Sciatic nerve (tissue), 2 donors: ENCODE data around the gene ATXN7L1. TPM values are rescaled to one million over a fixed set of nuclear protein-coding genes. Genes with fewer than 3 reads are reported as not detected.

Experiments used
- ATAC-seq: fragments of 200-7000 bp; cut with Tn5 transposase; one replicate; pipeline ENCODE4 v1.9.1; 2020; ENCODE audit warnings: mild to moderate bottlenecking, moderate library complexity
- DNase-seq: peaks from one replicate; pipeline ENCODE4 v3.0.0-alpha.2; 2020; ENCODE audit warnings: low spot score
- intact Hi-C: fragments of 100-400 bp; cut with DNase I; formaldehyde crosslinking; loops from one replicate; pipeline ENCODE4 v1.14.2; 2022
- total RNA-seq: library from RNA; stranded (reverse); fragmentation: NEBNext Ultra II Directional; extraction: Animal tissue kit (Norgen Biotek cat#: 25700); gene quantifications from one replicate; pipeline ENCODE4 v1.2.1, GENCODE V29; 2021
- donor health status: DM: no; HTN: no; CAD: no.
- donor health status: DM: no; HTN: no; CAD: no.

ATXN7L1 gene
- total RNA-seq, 1 donor from 2014 or later: 22.3 TPM

DNA sequence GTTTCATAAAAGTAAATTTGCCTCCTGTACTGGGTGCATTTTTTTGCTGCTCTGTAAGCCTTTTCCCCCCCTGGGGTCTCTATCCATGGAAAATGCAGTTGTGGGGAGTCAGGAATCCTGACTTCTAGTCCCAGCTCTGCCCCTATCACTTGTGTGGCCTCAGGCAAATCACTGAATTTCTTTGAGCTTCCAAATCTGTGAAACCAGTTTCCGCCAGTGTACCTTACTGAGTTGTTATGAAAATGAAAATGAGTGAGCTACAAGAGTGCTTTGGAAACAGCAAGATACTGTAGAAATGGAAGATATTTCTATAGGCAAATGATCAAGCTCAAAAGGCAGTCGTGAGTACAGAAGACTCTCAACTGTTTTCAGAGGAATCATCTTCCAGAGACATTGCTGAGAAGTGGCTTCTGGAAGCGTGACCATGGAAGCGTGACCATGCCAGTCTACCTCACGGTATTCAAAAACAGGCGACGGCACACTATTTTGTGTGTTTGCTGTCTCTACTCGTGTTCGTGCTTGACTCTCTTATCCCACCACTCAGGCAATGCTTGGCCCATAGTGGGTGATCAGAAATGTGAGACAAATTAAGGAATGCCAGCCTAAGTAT, 107.4 kb downstream of the ATXN7L1 start:
- DNase-seq: no peak
- intact Hi-C loops: no loop called here
- no peak for ATAC-seq

DNA sequence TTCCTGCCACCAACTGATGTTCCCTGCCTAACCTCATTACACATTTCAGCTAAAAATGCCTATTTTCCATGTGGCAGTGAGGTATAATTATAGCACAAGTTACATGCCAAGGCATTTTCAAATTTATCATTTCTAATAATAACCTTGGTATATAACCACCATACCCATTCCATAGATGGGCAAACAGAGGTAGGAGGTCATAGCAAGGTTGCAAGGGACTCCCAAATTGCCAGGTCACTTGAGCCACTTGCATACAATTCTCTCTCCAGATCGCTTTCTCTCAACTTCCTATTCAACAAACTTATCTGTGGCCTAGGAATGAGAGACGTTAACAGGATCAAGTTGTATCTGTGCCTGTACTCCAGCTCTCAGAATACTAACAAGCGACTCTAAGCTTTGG, 108.3 kb downstream of the ATXN7L1 start:
- DNase-seq: no peak
- no peak for ATAC-seq
- intact Hi-C loops: no loop called here

DNA sequence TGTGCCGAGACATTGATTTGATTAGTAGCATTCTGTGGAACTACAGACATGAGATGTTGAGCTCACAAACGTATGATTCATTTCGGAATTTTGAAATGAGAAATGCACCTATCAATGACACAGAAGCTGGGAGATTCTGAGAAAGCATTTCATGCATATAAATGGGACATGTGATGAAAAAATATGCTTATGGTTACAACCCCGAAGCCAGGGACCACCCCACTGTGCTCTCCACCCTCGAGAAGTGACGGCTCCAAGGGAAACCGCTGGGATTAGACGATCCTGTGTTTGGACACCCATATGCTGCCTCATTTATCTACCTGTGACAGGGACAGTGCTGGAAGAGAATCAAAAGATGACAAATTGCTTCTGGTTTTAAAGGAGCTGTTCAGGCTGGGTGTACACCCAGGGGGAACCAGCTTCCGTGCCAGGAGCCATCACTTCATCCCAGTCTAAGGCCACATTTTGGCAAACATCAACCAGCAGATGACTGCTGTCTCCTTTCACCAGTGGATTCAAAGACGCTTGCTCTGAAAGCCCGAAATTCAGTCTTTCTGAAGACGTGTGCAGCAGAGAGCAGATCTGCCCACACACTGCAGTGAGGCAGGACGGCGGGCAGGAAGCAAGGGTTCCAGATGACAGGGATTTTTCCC, 109.9 kb downstream of the ATXN7L1 start:
- no peak for DNase-seq
- ATAC-seq: no peak
- intact Hi-C loops: no loop called here

DNA sequence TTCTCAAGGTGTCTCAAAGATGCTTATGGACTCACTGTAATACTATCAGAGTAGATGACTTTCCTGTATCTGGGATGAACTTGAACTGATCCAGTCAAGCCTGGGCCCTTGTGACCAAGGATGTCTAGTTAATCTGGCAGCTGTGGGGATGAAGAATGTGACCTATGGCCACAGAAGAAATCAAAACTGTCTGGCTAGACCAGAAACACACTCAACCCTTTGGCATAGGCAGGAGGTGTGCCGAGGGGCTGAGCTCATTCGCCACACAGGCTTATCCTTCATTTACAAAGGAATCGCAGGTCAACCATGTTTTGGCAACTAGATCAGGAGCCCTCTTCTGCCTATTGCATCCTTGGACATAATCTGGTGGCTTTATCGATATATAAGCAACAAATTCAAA, 110.6 kb downstream of the ATXN7L1 start:
- no peak for DNase-seq
- intact Hi-C loops: no loop called here
- ATAC-seq: no peak

DNA sequence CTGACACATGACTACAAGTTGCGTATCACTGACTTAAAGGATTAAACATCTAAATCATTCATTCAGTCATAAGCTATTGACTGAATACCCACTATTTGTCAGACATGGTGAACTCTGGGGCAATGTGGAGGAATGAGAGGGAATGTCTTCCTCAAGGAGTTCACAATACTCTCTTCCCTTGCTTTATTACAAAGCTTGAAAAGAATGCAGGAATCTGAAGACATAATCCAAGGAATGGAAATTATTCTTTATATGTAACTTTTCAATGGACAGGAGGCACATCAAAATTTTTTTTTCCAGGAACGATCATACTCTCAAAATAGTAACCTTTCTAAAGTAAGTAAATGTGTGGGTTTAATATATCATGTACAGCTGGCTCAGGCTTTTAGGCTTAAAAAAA, 111.9 kb downstream of the ATXN7L1 start:
- intact Hi-C loops: loop anchor here (5.0 kb wide), 1 partner anchor 273 kb away; no protein-coding TSS in a partner anchor
- no peak for ATAC-seq

DNA sequence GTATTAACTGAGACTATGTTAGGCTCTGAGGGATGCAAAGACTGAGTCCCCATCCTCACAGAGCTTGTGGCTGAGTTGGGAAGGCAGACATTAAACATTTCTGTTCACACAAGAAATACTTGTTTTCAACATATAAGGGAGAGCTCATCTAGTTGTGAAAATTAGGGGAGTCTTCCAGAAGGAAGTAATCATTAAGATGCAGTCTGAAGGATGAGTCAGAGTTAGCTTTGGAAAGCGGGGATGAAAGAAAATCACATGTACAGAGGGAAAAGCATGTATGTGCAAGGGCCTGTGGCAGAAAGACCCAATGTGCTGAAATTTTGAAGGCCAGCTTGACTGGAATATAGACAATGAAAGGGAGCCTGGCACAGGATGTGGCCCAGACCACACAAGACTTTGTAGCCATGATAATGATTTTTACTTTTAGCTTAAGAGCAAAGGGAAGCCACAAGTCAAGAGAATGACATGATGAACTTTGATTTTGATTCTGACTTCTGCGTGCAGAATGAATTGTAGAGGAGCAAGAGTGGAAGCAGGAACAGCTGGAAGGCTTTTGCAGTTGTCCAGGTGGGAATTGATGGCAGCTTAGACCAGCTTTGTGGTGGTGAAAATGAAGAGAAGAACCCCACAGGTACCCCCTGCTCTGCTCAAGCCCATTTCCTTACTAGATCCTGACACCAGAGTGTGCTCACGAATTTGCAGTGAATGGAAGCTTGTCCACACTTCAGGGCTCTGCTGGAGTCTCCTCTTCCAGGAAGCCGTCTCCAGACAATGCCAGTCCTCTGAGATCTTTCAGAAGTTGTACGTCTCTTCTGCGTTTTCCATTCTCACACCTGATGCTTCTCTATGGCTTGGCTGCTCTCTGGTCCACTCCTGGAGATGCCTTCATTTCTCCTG, 115.6 kb downstream of the ATXN7L1 start:
- intact Hi-C loops: loop anchor here (5.0 kb wide), 1 partner anchor 277 kb away; no protein-coding TSS in a partner anchor
- DNase-seq: no peak
- ATAC-seq: peak; percentile 10

More for the DNA sequence above, 111.9 kb downstream of the ATXN7L1 start:
- no peak for DNase-seq

DNA sequence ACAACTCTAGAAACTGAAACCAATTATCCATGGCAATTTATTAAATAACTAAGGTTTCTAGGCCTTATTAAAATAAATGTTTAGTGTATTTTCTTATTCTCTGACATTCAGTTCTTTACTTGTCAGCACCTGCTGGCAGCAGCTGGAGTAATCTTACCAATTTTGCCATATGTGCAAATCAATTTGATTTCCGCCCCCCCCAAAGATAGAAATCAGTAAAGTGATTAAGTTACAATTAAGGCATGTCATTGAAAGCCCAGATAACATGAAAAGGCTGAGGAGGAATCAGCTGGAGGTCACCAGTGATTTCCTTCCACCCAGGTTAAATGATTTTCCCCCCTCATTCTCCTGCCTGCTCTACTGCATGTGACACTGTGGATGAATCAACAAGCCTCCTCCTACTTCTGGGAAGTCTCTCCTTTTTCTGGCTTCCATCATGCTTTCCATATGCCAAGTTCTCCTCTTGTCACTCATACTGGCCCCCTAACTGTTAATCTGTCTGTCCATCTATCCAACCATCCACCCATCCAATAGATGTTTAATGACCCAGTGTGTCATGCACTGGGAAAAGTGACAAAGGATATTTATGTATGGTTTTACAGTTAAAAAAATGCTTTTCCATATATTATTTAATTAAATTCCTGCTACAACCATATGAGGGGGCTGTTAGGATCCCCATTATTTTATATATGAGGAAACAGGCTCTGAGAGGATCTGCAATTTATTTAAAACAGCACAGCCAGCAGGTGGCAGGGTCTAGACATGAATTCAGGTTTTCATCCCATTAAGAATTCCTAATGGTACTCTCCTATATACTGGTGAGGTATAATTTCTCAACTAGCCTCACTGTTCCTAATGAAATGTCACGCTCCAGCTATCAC, 116.5 kb downstream of the ATXN7L1 start:
- DNase-seq (peak; percentile 70), ATAC-seq (peak; percentile 83)
- intact Hi-C loops: loop anchor here (5.0 kb wide), 1 partner anchor 277 kb away; no protein-coding TSS in a partner anchor

DNA sequence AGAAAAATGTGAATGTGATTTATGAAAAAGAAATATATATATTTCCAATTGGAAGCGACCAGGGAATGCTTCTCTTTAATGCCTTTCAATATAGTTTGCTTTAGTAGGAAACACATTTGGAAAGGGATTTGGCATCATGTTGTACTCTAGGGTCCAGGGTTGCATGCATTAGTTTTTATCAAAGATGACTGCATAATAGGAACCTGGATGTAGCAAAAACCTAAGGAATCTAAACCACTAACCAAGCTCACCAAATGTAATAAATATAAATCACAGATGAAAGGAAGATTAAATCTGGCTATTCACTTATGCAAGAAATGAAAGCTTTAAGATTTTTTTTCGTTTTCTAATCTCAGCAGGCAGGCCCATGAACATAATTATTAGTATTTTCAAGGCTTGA, 120.0 kb downstream of the ATXN7L1 start:
- intact Hi-C loops: no loop called here
- ATAC-seq: no peak
- no peak for DNase-seq

DNA sequence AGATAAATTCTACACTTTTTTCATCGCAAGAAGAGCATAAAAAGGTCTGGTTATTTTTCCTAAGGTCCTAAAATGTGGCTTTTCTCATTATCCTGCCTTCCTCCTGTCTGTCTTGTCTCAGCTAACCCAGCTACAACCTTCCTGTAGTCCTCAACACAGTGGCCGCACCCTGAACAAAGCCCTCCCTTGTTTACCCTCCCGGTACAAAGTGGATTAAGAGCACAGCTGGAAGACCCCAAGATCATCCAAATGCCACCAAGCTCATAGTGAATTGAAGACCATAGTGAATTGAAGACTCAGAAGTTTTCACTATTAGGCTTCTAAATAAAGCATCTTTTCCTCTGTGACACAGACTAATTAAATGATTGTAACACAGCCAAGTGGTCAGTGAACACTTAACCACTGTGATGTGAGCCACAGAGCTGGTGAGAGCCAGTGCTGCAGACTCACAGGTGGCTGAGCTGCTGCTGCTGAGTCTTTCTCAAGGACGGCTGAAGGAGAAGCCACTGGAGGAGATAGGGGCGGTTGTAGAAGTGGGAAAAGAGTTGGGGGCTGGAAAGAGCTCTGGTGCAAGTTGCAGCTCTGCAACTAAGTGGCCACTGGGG, 123.6 kb downstream of the ATXN7L1 start:
- DNase-seq (no peak), ATAC-seq (no peak)
- intact Hi-C loops: no loop called here

DNA sequence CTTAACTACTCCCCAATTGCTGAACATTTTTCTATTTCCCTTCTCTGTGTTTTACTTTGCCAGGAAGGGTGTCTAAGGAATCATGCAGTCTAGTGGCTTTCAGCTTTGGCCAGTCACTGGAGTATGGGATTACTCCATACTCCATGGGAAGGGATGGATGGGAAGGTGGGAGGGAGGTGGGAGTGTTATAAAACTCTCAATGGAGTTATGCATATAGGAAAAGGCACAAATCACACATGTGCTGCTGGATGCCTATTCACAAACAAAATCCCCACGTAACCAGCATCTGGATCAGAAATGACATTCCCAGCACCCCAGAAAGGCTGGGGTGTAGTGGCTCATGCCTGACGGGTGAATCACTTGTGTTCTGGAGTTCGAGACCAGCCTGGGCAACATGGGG, 125.3 kb downstream of the ATXN7L1 start:
- DNase-seq (no peak), ATAC-seq (no peak)
- intact Hi-C loops: no loop called here

DNA sequence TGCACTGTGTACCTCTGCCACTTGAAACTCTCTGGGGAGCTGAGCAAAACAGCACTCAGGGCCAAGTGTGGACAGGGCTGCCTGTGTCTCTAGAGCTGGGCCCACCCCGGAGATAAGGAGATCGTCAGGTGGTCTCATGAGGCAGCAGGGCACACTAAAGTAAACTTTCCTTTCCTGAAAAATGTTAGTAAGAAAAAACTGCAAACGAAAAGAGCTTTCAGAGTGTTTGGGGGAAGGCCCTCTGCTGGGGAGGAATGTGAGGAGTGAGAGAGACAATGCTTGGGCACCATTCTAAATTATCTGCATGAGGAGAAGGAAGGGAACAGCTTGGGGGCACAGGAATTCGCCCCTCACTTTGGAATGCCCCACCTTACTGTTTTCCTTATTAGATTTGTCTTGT, 127.7 kb downstream of the ATXN7L1 start:
- DNase-seq (no peak), ATAC-seq (no peak)
- intact Hi-C loops: no loop called here

DNA sequence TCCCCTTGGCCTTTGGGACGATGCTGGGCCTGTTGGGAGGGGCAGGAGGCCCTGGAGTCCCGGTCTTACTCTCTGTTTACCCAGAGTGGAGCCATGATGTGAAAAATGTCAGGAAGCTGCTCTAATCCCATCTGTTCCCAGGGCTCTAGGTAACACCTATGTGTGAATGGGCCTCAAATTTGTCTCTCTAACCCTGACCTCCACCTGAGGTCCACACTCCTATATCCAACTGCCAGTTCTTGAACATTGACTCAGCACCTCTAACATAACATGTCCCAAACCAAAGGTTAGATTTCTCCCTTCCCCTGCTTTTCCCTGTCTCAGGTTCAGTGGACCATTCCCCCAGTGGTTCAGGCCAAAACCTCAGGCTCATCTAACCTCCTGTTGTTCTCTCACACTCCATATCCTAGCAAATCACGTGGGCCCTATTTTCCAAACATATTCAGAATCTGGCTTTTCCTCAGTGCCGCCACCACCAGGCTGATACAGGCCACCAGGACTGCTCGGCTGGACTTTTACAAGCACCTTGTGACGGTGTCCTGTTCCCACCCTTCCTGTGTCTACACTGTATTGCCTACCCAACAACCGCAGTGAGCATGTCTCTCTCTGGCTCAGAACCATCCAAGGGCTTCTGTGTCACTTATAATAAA, 130.6 kb downstream of the ATXN7L1 start:
- intact Hi-C loops: no loop called here
- DNase-seq (no peak), ATAC-seq (no peak)

DNA sequence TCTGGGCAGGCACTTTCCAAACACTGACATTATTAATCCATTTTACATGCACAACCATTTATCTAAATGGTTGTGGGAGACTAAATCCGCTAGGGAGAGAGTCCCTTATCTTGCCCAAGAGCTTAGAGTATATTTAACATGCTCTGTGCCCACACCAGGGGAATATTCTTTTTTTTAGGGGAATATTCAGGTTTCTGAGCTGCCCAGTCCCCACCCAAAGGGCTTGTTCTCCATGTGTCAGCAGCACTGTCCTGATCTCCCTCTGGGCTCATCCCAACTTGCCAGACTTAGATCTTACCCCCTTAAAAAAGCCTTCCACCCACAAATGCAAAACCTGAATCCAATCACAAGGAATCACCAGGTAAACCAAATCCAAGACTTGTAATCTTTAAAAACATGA, 132.1 kb downstream of the ATXN7L1 start:
- intact Hi-C loops: no loop called here
- ATAC-seq: no peak

DNA sequence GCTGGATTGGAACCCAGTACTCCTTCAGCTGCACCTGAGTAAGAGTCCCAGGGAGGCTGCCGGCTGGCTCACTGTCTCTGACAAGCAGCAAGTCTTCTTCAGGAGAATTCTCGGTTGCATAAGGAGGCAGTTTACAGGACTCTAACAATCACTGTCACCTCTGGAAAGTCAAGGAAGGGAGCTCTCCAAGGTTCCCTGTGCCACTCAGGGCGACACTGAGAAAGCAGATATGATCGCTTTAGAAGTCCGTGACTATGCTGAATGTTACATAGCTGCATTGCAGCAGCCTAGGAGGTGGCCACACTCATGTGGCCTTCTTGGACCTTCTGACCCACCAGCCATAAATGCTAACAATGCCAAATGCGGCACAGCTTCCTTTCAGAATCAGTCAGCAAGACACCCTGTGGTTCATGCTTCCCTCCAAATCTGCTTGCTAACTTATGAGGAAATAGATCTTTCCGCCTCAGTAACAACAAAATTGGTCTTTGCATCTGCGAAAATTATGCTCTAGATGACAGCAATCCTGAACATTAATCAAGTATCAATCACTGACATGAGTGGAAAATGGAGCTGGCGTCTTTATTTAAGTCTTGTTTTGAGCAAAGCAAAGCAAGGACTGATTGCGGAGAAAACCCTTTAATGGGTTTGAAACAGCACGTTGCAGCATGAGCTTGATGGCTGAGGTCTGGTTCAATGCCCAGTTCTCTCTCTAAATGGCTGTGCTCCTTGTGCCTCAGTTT, 132.9 kb downstream of the ATXN7L1 start:
- peak; percentile 13 for ATAC-seq
- intact Hi-C loops: no loop called here

More for the DNA sequence above, 132.1 kb downstream of the ATXN7L1 start:
- DNase-seq: no peak

DNA sequence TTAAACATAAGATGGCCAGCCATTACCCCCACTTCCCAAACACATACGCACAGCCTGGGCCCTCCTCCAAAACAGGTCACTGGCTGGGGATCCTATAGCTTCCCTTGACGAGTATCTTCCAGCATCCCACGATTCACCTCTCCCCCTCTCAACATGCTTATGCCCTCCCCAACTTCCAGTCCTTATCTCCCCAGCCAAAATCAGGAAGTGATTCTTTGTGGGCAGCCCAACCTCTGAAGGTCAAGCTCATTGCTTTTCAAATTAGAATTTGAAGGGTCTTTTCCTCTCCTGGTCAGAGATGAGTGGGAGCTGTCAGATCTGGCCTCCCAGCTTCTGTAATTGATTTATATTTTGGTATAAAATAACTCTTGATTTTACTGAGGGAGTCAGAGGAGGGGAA, 133.6 kb downstream of the ATXN7L1 start:
- no peak for DNase-seq
- no peak for ATAC-seq
- intact Hi-C loops: no loop called here

More for the DNA sequence above, 132.9 kb downstream of the ATXN7L1 start:
- DNase-seq: no peak

DNA sequence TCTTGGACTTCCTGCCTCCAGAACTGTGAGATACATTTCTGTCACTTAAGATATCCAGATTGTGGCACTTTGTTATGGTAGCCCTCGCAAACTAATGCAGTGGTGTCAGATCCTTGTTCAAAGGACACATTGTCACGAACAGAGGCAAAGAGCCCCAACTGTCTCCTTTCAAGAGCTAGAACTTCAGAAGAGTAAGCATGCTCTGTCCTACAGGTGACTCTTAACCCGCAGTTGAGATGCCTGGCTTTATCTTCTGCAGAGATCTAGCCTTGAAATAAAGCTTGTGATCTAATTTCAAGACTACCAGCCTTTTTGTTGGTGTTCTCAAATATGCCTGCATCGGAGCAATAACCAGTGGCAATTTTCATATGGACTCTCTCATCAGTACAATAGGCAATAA, 134.4 kb downstream of the ATXN7L1 start:
- intact Hi-C loops: no loop called here

DNA sequence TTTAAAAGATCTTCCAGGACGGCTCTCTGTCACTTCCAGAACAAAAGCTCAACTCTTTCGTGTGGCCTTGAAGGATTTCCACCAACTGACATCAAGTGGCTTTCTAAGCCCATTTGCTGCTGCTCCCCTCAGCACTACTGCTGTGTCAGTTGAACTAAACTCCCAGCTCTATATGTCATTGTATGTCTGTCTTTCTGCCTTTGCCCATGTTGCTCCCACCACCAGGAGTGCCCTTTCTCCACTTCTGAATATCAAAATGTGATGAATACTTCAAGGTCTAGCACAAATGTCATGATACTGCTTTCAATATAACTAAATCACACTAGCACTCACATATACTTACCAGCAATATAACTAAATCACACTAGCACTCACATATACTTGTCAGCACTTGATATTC, 138.3 kb downstream of the ATXN7L1 start:
- no peak for ATAC-seq
- intact Hi-C loops: no loop called here

More for the DNA sequence above, 134.4 kb downstream of the ATXN7L1 start:
- DNase-seq: no peak
- no peak for ATAC-seq

More for the DNA sequence above, 138.3 kb downstream of the ATXN7L1 start:
- no peak for DNase-seq
